HL-60 (cell line): ENCODE results near the gene KLK6.

Source experiments
- DNase-seq, 2 experiments: peaks; one replicate each; pipeline ENCODE4 v3.0.0-alpha.2; 2010 to 2020; ENCODE audit warnings: low read depth in 1 of 2, low spot score in 1 of 2
- H3K27ac ChIP-seq: fragments of 250-450 bp; sonication (Bioruptor Pico); replicated peaks from 2 replicates; pipeline ENCODE4 v1.5.1; 2020; ENCODE audit warnings: mild to moderate bottlenecking, moderate library complexity
- H3K27me3 ChIP-seq: fragments of 250-450 bp; sonication (Bioruptor Pico); 2 replicates; pipeline ENCODE4 v1.5.1; 2021; ENCODE audit warnings: mild to moderate bottlenecking, moderate library complexity; ENCODE audit not compliant: insufficient read depth, poor library complexity, severe bottlenecking
- H3K4me3 ChIP-seq: replicated peaks from 2 replicates; pipeline ENCODE4 v1.5.1; 2011; ENCODE audit warnings: mild to moderate bottlenecking, control low read depth, low read length; ENCODE audit not compliant: insufficient read depth
- GABPA ChIP-seq: IDR thresholded peaks from 2 replicates; pipeline ENCODE4 v1.6.1; 2012; ENCODE audit warnings: low read depth
- POLR2AphosphoS5 ChIP-seq: IDR thresholded peaks from 2 replicates; pipeline ENCODE4 v1.6.1; 2012; ENCODE audit warnings: low read depth
- SPI1 ChIP-seq: IDR thresholded peaks from 2 replicates; pipeline ENCODE4 v1.6.1; 2012; ENCODE audit warnings: low read depth, mild to moderate bottlenecking, borderline replicate concordance
- TF ChIP-seq, protein P1 (sequence below): IDR thresholded peaks from one replicate; pipeline ENCODE4 v1.5.1; 2011; ENCODE audit warnings: low read length, control low read depth, inconsistent platforms; ENCODE audit not compliant: insufficient read depth
- TF ChIP-seq, protein P2 (sequence below): IDR thresholded peaks from 2 replicates; pipeline ENCODE4 v1.6.1; 2012; ENCODE audit warnings: low read depth; ENCODE audit not compliant: insufficient replicate concordance

The KLK6 gene

DNA sequence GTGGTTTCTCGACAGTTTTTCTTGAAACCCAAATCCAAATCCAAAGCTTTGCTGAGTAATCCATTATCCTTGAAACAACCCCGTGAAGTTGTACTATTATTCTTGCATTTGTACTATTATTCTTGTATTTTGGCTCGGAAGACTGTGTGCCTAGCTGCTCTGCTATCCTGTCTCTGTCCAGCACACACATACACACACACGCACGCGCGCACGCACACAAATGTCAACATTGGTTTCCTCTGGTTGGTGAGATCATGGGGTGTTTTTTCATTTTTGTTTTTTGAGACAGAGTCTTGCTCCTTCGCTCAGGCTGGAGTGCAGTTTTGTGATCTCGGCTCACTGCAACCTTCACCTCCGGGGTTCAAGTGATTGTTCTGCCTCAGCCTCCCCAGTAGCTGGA lies 43.2 kb downstream of the KLK6 start:
- no peaks in the 10 kb centered on the region for H3K27me3 ChIP-seq
- no peak for DNase-seq
- no peak overlapping the region for H3K4me3 ChIP-seq
- TF ChIP-seq, protein P1, sequence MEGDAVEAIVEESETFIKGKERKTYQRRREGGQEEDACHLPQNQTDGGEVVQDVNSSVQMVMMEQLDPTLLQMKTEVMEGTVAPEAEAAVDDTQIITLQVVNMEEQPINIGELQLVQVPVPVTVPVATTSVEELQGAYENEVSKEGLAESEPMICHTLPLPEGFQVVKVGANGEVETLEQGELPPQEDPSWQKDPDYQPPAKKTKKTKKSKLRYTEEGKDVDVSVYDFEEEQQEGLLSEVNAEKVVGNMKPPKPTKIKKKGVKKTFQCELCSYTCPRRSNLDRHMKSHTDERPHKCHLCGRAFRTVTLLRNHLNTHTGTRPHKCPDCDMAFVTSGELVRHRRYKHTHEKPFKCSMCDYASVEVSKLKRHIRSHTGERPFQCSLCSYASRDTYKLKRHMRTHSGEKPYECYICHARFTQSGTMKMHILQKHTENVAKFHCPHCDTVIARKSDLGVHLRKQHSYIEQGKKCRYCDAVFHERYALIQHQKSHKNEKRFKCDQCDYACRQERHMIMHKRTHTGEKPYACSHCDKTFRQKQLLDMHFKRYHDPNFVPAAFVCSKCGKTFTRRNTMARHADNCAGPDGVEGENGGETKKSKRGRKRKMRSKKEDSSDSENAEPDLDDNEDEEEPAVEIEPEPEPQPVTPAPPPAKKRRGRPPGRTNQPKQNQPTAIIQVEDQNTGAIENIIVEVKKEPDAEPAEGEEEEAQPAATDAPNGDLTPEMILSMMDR, result no peak
- TF ChIP-seq SPI1 (no peak), GABPA (no peak), POLR2AphosphoS5 (no peak)
- TF ChIP-seq, protein P2, sequence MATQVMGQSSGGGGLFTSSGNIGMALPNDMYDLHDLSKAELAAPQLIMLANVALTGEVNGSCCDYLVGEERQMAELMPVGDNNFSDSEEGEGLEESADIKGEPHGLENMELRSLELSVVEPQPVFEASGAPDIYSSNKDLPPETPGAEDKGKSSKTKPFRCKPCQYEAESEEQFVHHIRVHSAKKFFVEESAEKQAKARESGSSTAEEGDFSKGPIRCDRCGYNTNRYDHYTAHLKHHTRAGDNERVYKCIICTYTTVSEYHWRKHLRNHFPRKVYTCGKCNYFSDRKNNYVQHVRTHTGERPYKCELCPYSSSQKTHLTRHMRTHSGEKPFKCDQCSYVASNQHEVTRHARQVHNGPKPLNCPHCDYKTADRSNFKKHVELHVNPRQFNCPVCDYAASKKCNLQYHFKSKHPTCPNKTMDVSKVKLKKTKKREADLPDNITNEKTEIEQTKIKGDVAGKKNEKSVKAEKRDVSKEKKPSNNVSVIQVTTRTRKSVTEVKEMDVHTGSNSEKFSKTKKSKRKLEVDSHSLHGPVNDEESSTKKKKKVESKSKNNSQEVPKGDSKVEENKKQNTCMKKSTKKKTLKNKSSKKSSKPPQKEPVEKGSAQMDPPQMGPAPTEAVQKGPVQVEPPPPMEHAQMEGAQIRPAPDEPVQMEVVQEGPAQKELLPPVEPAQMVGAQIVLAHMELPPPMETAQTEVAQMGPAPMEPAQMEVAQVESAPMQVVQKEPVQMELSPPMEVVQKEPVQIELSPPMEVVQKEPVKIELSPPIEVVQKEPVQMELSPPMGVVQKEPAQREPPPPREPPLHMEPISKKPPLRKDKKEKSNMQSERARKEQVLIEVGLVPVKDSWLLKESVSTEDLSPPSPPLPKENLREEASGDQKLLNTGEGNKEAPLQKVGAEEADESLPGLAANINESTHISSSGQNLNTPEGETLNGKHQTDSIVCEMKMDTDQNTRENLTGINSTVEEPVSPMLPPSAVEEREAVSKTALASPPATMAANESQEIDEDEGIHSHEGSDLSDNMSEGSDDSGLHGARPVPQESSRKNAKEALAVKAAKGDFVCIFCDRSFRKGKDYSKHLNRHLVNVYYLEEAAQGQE, result no peak
- no peak overlapping the region for H3K27ac ChIP-seq

DNA sequence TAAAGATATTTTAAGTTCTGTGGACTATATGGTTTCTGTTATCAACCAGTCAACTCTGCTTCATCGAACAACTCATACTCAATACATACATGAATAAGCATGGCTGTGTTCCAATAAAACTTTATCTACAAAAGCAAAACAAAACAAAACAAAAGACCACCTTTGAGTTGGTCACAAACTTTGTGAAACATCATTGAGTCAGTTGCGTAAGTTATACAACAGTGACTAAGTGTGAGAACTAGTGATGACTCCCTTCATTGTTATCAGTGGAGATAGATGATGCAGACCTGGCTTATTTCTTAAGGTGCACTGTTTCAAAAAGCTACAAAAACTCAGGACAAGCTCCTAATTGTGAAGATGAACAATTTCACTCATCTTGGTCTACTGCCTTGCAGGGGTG lies 43.7 kb downstream of the KLK6 start:
- DNase-seq, result no peak
- TF ChIP-seq, protein P2, result no peak
- TF ChIP-seq GABPA, result no peak
- Histone ChIP-seq H3K27me3 (no peaks in the 10 kb centered on the region), H3K27ac (no peak overlapping the region), H3K4me3 (no peak overlapping the region)

DNA sequence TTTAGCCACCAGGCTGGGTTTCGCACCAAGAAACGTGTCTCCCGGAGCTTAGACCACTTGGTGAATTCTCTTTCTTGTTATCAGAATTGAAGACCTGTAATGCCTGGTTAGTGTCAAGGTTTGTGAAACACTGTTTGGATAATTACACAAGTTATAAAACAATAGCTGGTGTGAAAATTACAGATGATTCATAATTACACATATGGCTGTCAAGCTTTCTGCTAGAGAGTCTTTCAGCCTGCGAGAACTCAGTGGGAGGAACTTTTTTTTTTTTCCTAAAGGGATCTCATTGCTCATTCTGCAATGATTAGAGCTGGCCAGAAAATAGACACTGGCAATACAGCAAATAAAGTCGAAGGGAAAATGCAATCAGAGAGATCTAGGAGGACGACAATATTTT lies 44.8 kb downstream of the KLK6 start:
- TF ChIP-seq SPI1 (no peak), POLR2AphosphoS5 (no peak), GABPA (no peak)
- TF ChIP-seq, protein P2, result no peak
- TF ChIP-seq, protein P1, result no peak
- no peak overlapping the region for H3K27ac ChIP-seq
- no peak overlapping the region for H3K4me3 ChIP-seq
- DNase-seq, result no peak
- peaks cover under 1% of the 10 kb centered on the region for H3K27me3 ChIP-seq

- peak; percentile 57 to 76 for DNase-seq
- Histone ChIP-seq H3K4me3 (no peak overlapping the region), H3K27me3 (peaks cover 2% of the 10 kb centered on the region), H3K27ac (no peak overlapping the region)
- TF ChIP-seq, protein P1, result peak; percentile 70
- TF ChIP-seq SPI1, result no peak
Observed at GRCh38 chr19:50922317-50922853, 47.0 kb downstream of the KLK6 start.
